VCaP (cell line): ENCODE results near the gene CSTPP1.

Source experiments
- H3K27ac ChIP-seq: fragments of 450-650 bp; 2 replicates; pipeline ENCODE4 v1.5.1; 2017
- TF ChIP-seq, protein P1 (sequence below): fragments of 450-650 bp; conservative IDR thresholded peaks from 2 replicates; pipeline ENCODE4 v1.5.1; 2017; ENCODE audit warnings: mild to moderate bottlenecking, moderate library complexity

CSTPP1 gene

DNA sequence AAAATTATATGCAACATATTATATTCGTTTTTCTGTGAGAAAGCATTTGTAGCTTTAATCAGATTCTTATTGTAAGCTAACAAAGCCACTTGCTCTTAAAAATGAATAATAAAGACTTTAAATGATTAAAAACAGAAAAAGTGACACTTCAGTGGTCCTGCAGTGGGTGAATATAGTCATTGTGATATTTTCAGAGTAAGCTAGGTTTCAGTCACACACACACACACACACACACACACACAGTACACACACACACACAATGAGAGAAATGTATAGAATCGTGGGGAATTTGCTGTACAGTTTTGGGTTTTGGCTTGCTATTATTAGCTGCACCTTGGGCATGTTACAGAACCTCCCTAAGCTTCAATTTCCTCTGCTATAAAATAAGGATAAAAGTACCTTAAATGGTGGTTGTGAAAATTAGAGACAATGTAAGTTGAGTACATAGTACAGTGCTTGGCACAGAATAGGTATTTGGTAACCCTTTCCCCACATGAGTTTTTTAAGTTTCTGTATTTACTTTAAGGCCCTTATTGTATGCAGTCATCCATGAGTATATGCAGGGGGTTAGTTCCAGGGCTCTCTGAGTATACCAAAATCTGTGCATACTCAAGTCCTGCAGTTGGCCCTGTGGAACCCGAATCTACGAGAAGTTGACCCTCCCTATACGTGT is 39.8 kb downstream of the CSTPP1 start:
- TF ChIP-seq, protein P1, sequence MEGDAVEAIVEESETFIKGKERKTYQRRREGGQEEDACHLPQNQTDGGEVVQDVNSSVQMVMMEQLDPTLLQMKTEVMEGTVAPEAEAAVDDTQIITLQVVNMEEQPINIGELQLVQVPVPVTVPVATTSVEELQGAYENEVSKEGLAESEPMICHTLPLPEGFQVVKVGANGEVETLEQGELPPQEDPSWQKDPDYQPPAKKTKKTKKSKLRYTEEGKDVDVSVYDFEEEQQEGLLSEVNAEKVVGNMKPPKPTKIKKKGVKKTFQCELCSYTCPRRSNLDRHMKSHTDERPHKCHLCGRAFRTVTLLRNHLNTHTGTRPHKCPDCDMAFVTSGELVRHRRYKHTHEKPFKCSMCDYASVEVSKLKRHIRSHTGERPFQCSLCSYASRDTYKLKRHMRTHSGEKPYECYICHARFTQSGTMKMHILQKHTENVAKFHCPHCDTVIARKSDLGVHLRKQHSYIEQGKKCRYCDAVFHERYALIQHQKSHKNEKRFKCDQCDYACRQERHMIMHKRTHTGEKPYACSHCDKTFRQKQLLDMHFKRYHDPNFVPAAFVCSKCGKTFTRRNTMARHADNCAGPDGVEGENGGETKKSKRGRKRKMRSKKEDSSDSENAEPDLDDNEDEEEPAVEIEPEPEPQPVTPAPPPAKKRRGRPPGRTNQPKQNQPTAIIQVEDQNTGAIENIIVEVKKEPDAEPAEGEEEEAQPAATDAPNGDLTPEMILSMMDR = no peak
- no peak overlapping the region for H3K27ac ChIP-seq

DNA sequence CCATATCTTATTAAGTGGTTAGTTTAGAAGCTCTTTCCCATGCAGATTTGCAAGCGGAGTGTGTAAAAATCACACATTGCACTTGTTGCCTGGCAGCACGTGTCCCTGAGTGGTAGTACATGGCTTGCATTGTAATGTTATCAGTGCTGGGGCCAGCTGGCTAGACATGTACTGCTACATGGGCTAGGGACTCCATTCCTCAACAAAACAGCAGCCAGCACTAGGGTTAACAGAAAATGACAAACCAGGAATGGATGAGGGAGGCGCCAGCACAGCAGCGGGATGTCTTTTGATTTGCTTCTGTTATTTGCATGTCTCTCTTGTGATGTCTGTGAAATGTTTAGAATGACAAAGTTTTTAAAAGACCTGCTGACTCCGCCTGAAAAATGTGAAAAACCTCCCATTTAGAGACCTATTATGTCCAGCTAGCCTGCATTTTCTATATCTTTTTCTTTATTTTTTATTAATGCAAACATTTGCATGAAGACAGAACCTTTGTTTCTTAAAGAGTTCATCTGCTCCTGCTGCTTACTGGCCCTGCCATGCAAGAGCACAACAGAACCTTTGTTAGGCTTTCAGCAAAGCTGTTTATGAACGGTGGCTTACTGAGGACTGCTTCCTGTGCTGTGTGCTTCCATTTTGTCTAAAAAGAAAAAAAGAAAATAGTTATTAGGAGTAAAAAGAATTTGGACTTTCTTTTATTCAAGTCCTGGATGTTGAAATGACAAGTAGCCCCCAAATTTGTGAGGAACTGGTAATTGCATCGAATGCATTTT is 40.7 kb downstream of the CSTPP1 start:
- H3K27ac ChIP-seq = no peak overlapping the region
- TF ChIP-seq, protein P1 = no peak

DNA sequence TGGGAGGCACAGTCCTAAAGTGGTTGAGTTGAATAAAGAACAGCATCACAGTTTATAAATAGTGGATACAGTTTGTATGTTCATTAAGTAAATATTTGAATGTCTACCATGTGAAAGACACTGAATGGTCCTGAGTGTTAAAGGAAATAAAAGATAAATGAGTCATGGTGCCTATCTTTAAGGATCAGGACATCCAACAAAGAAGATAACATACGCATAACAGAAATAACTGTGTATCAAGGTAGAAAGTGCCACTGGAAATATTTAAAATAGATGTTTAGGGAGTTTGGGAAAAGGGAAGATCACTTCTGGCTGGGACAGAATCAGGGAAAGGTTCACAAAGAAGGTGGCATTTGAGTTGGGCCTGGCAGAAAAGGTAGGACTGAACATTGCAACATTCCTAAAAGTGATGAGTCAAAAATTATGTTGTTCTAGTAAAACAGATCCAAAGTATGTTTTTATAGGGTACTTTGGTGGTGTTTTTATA is 41.5 kb downstream of the CSTPP1 start:
- no peak overlapping the region for H3K27ac ChIP-seq
- TF ChIP-seq, protein P1 = no peak

DNA sequence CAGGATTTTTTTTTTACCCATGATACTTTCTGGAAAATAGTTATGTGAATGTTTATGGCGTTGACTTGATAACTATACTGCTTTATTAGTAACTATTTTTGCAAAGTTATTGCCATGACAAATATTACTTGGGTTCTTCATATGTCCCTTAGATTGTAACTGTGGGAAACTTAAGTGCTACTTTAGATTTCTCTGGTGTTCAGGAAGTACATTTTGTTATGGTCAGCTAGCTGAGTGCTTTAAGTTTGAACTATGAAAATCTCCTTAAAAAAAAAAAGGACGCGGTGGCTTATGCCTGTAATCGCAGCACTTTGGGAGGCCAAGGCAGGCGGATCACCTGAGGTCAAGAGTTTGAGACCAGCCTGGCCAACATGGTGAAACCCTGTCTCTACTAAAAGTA is 42.8 kb downstream of the CSTPP1 start:
- TF ChIP-seq, protein P1 = no peak
- H3K27ac ChIP-seq = no peak overlapping the region

DNA sequence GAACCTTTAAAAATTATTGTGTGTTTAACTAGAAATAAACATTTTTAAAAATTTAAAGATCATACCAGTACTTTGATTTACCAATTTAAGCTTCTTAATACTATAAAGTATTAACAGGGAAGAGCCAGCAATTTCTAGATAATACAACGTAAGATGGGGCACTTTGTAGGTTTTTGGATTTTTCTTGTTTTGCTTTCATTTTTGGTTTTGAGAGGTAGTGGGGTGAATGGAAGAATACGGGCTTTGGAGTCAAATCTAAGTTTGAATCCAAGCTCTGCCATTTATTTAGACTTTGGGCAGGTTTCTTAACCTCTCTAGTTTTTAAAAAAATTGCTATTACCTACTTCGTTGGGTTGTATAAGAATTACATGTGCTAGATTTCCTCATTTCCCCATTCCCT is 44.9 kb downstream of the CSTPP1 start:
- TF ChIP-seq, protein P1 = no peak
- H3K27ac ChIP-seq = no peak overlapping the region

DNA sequence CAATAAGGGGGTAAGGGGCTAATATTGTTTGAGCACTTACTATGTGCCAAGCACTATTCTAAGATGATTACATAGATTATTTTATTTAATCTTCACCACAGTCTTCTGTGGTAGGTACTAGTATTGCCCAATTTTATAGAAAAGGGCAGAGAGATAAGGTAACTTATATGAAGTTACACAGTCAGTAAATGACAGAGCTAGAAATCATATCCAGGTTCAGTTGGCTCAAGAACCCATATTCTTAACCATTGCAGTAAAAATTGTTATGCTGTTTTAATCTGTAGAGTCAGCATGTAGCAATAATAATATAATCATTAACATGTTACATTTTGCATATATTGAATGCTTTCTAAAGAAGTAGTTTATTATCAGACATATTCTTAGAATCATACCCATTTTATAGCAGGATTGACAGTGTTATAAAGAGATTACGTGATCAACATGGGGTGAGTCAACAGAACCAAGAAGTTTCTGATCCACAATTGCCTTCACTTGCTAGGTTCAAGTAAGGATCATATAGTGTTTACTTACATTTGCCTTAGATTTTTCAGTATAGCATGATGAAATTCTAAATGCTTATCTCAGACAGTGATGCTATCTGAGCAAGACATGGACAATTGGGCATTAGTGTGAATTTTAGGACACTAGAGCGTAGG is 46.4 kb downstream of the CSTPP1 start:
- no peak overlapping the region for H3K27ac ChIP-seq

More for the DNA sequence above, 46.4 kb downstream of the CSTPP1 start:
- TF ChIP-seq, protein P1 = no peak
